WTC11 (cell line): Measurements from ENCODE around the gene GNB5. TPM values are rescaled to one million over a fixed set of nuclear protein-coding genes. Genes with fewer than 3 reads are reported as not detected.

Experiments
- ATAC-seq: fragments of 200-7000 bp; cut with Tn5 transposase; 2 replicates; pipeline ENCODE4 v1.10.0; 2021; ENCODE audit warnings: mild to moderate bottlenecking, moderate library complexity
- CTCF ChIA-PET: fragments of 300-600 bp; sonication (Branson Sonifier 250); formaldehyde crosslinking; loops from one replicate; lab custom pipeline; 2021; ENCODE audit warnings: antibody characterized with exemption; lab: Charles Lee
- POLR2A ChIA-PET: fragments of 350-600 bp; sonication (Branson Sonifier 250); formaldehyde crosslinking; loops from one replicate; lab custom pipeline; 2021; ENCODE audit warnings: antibody characterized with exemption; lab: Charles Lee
- DNase-seq: peaks from one replicate; pipeline ENCODE4 v3.0.0; 2021; ENCODE audit warnings: low spot score
- H3K27ac Mint-ChIP-seq: 2 replicates; pipeline ENCODE4 v1.8.0; 2021; ENCODE audit warnings: mixed read lengths
- H3K27me3 Mint-ChIP-seq: 2 replicates; pipeline ENCODE4 v1.8.0; 2021; ENCODE audit warnings: low read depth, mild to moderate bottlenecking, moderate library complexity, mixed read lengths
- H3K36me3 Mint-ChIP-seq: 2 replicates; pipeline ENCODE4 v1.8.0; 2021; ENCODE audit warnings: mixed read lengths
- H3K4me1 Mint-ChIP-seq: 2 replicates; pipeline ENCODE4 v1.8.0; 2022; ENCODE audit warnings: mixed read lengths
- H3K4me3 Mint-ChIP-seq: 2 replicates; pipeline ENCODE4 v1.8.0; 2021; ENCODE audit warnings: mild to moderate bottlenecking, moderate library complexity, mixed read lengths
- H3K9me3 Mint-ChIP-seq: 2 replicates; pipeline ENCODE4 v1.8.0; 2021; ENCODE audit warnings: mixed read lengths
- ARID4B ChIP-seq: sonication (generic); formaldehyde crosslinking; IDR thresholded peaks from 2 replicates; pipeline ENCODE4 v1.8.0; 2023; ENCODE audit warnings: missing genetic modification reagents, mild to moderate bottlenecking, borderline replicate concordance
- CBFB ChIP-seq: sonication (generic); formaldehyde crosslinking; IDR thresholded peaks from 2 replicates; pipeline ENCODE4 v1.8.1; 2022; ENCODE audit warnings: mild to moderate bottlenecking, low read depth, missing genetic modification reagents
- EMX1 ChIP-seq: fragments of 250-450 bp; sonication (Bioruptor Pico); IDR thresholded peaks from 2 replicates; pipeline ENCODE4 v1.8.0; 2021; ENCODE audit warnings: mild to moderate bottlenecking
- ESRRA ChIP-seq: sonication (generic); formaldehyde crosslinking; IDR thresholded peaks from 2 replicates; pipeline ENCODE4 v1.8.1; 2022; ENCODE audit warnings: mild to moderate bottlenecking, missing genetic modification reagents, borderline replicate concordance
- IRF2 ChIP-seq: sonication (generic); formaldehyde crosslinking; IDR thresholded peaks from 2 replicates; pipeline ENCODE4 v1.8.0; 2022; ENCODE audit warnings: low read depth, missing genetic modification reagents, borderline replicate concordance
- KAT7 ChIP-seq: sonication (generic); formaldehyde crosslinking; IDR thresholded peaks from 2 replicates; pipeline ENCODE4 v1.8.1; 2023; ENCODE audit warnings: missing genetic modification reagents, mild to moderate bottlenecking, borderline replicate concordance
- MXD4 ChIP-seq: fragments of 250-450 bp; sonication (Bioruptor Pico); IDR thresholded peaks from 2 replicates; pipeline ENCODE4 v1.8.0; 2021; ENCODE audit warnings: mild to moderate bottlenecking, moderate library complexity, borderline replicate concordance
- NFE2L1 ChIP-seq: sonication (generic); formaldehyde crosslinking; IDR thresholded peaks from 2 replicates; pipeline ENCODE4 v1.8.1; 2023; ENCODE audit warnings: missing genetic modification reagents
- NFYB ChIP-seq: sonication (generic); formaldehyde crosslinking; conservative IDR thresholded peaks from 2 replicates; pipeline ENCODE4 v1.8.0; 2022; ENCODE audit warnings: low read depth, missing genetic modification reagents
- PRDM15 ChIP-seq: sonication (generic); formaldehyde crosslinking; IDR thresholded peaks from 2 replicates; pipeline ENCODE4 v1.8.0; 2022; ENCODE audit warnings: missing genetic modification reagents
- RELA ChIP-seq: sonication (generic); formaldehyde crosslinking; IDR thresholded peaks from 2 replicates; pipeline ENCODE4 v1.8.1; 2022; ENCODE audit warnings: missing genetic modification reagents, mild to moderate bottlenecking, borderline replicate concordance
- SOX15 ChIP-seq: fragments of 250-450 bp; sonication (Bioruptor Pico); IDR thresholded peaks from 2 replicates; pipeline ENCODE4 v1.9.0; 2021; ENCODE audit warnings: mild to moderate bottlenecking
- ZNF219 ChIP-seq: sonication (generic); formaldehyde crosslinking; IDR thresholded peaks from 2 replicates; pipeline ENCODE4 v1.8.0; 2023; ENCODE audit warnings: missing genetic modification reagents, mild to moderate bottlenecking, borderline replicate concordance
- ZNF232 ChIP-seq: sonication (generic); formaldehyde crosslinking; IDR thresholded peaks from 2 replicates; pipeline ENCODE4 v1.8.0; 2022; ENCODE audit warnings: mild to moderate bottlenecking, missing genetic modification reagents
- ZNF423 ChIP-seq: fragments of 250-450 bp; sonication (Bioruptor Pico); IDR thresholded peaks from 2 replicates; pipeline ENCODE4 v2.1.2; 2022; ENCODE audit warnings: mild to moderate bottlenecking, moderate library complexity
- ZNF671 ChIP-seq: fragments of 250-450 bp; sonication (Bioruptor Pico); IDR thresholded peaks from 2 replicates; pipeline ENCODE4 v1.8.0; 2021; ENCODE audit warnings: mild to moderate bottlenecking
- total RNA-seq: library from RNA; stranded (reverse); gene quantifications from 3 replicates; pipeline ENCODE4 v1.2.3, GENCODE V29; 2021
- TF ChIP-seq, protein P1 (sequence below): fragments of 200-600 bp; IDR thresholded peaks from 2 replicates; pipeline ENCODE4 v1.8.0; 2022; ENCODE audit warnings: antibody characterized with exemption
- TF ChIP-seq, protein P2 (sequence below): sonication (generic); formaldehyde crosslinking; IDR thresholded peaks from 2 replicates; pipeline ENCODE4 v1.8.1; 2023; ENCODE audit warnings: mild to moderate bottlenecking, missing genetic modification reagents
- TF ChIP-seq, protein P3 (sequence below): fragments of 250-450 bp; sonication (Bioruptor Pico); IDR thresholded peaks from 2 replicates; pipeline ENCODE4 v1.8.0; 2021; ENCODE audit warnings: mild to moderate bottlenecking

Gene GNB5
- total RNA-seq, 1 experiment from 2014 or later, result 37.0 TPM

DNA sequence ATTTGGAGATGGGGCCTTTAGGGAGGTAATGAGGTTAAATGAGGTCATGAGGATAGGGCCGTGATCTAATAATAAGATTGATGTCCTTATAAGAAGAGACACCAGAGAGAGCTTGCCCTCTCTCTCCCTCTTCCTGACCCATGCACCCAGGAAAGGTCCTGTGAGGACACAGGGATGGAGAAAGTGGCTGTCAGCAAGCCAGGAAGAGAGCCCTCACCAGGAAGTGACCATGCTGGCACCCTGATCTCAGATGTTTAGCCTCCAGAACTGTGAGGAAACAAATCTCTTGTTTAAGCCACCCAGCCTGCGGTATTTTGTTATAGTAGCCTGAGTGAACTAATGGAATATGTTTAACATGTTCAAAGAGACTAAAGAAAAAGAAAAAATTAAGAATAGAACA, 15.3 kb upstream of the GNB5 start:
- ChIA-PET POLR2A (no interaction called here), CTCF (interaction anchor here (1.1 to 1.9 kb wide), 2 partner anchors 11 to 22 kb away, joined by 5 to 10 read pairs; no protein-coding TSS in a partner anchor)
- H3K27me3 Mint-ChIP-seq, result no peaks in the 10 kb centered on the region
- DNase-seq (no peak), ATAC-seq (no peak)
- H3K4me3 Mint-ChIP-seq, result no peak overlapping the region
- peaks cover 7% of the 10 kb centered on the region for H3K4me1 Mint-ChIP-seq
- H3K27ac Mint-ChIP-seq, result no peak overlapping the region
- TF ChIP-seq IRF2 (CRISPR knock-in tag) (no peak), NFYB (CRISPR knock-in tag) (no peak), EMX1 (CRISPR knock-in tag) (no peak), CBFB (no peak), SOX15 (no peak), ZNF219 (CRISPR knock-in tag) (no peak), PRDM15 (CRISPR knock-in tag) (no peak), MXD4 (CRISPR knock-in tag) (no peak), NFE2L1 (CRISPR knock-in tag) (no peak), ZNF423 (CRISPR knock-in tag) (no peak), ESRRA (CRISPR knock-in tag) (no peak), ZNF671 (CRISPR knock-in tag) (no peak), ARID4B (CRISPR knock-in tag) (no peak), ZNF232 (no peak), RELA (no peak), KAT7 (CRISPR knock-in tag) (no peak)
- TF ChIP-seq, protein P1, sequence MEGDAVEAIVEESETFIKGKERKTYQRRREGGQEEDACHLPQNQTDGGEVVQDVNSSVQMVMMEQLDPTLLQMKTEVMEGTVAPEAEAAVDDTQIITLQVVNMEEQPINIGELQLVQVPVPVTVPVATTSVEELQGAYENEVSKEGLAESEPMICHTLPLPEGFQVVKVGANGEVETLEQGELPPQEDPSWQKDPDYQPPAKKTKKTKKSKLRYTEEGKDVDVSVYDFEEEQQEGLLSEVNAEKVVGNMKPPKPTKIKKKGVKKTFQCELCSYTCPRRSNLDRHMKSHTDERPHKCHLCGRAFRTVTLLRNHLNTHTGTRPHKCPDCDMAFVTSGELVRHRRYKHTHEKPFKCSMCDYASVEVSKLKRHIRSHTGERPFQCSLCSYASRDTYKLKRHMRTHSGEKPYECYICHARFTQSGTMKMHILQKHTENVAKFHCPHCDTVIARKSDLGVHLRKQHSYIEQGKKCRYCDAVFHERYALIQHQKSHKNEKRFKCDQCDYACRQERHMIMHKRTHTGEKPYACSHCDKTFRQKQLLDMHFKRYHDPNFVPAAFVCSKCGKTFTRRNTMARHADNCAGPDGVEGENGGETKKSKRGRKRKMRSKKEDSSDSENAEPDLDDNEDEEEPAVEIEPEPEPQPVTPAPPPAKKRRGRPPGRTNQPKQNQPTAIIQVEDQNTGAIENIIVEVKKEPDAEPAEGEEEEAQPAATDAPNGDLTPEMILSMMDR, result no peak
- TF ChIP-seq, protein P2, sequence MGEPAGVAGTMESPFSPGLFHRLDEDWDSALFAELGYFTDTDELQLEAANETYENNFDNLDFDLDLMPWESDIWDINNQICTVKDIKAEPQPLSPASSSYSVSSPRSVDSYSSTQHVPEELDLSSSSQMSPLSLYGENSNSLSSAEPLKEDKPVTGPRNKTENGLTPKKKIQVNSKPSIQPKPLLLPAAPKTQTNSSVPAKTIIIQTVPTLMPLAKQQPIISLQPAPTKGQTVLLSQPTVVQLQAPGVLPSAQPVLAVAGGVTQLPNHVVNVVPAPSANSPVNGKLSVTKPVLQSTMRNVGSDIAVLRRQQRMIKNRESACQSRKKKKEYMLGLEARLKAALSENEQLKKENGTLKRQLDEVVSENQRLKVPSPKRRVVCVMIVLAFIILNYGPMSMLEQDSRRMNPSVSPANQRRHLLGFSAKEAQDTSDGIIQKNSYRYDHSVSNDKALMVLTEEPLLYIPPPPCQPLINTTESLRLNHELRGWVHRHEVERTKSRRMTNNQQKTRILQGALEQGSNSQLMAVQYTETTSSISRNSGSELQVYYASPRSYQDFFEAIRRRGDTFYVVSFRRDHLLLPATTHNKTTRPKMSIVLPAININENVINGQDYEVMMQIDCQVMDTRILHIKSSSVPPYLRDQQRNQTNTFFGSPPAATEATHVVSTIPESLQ (CRISPR knock-in tag), result no peak
- TF ChIP-seq, protein P3, sequence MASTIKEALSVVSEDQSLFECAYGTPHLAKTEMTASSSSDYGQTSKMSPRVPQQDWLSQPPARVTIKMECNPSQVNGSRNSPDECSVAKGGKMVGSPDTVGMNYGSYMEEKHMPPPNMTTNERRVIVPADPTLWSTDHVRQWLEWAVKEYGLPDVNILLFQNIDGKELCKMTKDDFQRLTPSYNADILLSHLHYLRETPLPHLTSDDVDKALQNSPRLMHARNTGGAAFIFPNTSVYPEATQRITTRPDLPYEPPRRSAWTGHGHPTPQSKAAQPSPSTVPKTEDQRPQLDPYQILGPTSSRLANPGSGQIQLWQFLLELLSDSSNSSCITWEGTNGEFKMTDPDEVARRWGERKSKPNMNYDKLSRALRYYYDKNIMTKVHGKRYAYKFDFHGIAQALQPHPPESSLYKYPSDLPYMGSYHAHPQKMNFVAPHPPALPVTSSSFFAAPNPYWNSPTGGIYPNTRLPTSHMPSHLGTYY (CRISPR knock-in tag), result no peak
- TF ChIP-seq, all 79 proteins: peak for 0
- H3K9me3 Mint-ChIP-seq, result no peaks in the 10 kb centered on the region
- H3K36me3 Mint-ChIP-seq, result peaks cover 43% of the 10 kb centered on the region
